Stimulated activated naive CD8-positive, alpha-beta T cell treated with anti-CD3 and anti-CD28 coated beads, Interleukin-15, Interleukin-2, amounts not matched to agents 100 U/mL and 50 U/mL, for 24 hours (primary cell): Measurements from ENCODE around the gene RIC8A.
A peak's percentile ranks its signal among the peaks of the same experiment; 100 is the strongest.

Experiments used
- ATAC-seq: fragments of 150-1000 bp; cut with Tn5 transposase; one replicate; pipeline ENCODE4 v1.10.0; 2021
- DNase-seq: peaks from one replicate; pipeline ENCODE4 v3.0.0; 2021

The RIC8A gene

DNA sequence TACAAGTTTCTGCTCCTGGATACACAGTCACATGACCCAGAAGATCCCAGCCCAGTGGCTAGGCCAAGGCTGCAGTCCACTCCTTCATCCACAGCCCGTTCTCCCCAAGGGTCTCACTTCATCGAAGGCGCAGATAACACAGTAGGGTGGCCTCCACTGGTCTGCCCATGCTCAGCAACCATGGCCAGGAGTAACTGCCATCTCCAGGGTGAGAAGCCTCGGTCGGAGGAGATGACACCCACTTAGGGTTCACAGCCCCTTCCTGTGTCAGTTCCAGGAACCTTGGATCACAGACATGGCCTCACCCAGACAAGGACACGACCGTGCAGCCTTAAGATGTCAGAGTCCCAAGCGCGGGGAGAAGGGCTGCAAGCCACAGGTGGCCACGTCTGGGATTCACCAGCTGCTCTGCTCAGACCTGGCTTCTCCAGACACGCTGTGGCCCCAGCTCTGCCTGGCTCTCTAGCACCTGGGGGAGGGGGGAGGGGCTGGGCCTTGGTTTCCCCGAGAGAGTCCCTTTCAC is 2.9 kb upstream of the RIC8A start:
- no peak for ATAC-seq
- no peak for DNase-seq

DNA sequence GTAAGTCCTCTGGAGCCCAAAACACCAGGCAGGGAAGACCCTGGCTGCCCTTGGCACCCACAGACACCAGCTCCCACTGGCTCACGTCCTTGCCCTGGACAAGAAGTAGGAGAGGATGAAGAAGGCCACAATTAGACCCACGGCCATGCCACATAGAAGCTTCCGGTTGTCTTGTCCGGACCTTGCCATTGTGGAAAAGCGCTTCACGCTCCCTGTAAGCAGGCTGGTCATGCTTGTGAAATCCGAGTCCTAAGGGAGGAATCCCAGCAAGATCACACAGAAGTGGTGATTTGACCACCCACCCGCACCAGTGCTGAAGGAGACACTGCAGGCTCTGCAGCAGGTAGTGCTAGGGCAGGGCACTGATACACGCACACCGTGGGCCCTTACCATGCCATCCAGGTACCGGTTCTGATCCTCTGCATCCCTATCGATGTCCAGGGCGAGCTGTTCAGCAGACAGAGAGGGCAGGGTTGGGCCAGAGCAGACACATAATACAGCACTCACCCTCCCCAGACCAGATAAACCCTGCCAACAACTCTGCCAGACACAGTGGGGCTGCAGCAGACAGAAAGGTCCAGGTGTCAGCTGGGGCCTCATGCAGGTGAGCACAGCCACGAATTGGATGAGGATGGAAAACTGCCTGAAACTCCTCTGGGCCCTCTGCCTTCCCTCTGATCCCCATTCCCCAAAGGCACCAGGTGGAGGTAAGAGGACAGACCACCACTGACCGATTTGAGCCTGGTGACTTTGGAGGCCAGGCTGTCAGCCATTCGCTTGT is 2.1 kb upstream of the RIC8A start:
- DNase-seq, result no peak
- ATAC-seq, result no peak

DNA sequence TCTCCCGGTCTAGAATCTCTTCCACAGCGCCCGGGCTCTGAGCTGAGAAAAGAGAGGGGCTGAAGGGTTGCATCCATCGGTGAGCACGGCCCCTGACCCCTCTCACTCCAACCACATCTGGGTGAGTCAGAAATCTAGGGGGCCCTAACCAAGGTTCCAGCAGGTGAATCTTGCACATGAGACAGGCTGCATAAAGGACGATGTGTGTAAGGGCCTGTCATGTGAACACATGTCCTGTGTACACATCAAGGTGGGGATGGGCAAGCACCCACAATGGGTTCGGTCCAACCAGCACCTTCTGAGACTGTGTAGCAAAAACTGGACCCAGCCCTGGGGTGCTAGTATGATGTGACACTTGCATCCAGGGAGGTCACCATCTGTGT is 1.5 kb upstream of the RIC8A start:
- ATAC-seq (no peak), DNase-seq (no peak)

DNA sequence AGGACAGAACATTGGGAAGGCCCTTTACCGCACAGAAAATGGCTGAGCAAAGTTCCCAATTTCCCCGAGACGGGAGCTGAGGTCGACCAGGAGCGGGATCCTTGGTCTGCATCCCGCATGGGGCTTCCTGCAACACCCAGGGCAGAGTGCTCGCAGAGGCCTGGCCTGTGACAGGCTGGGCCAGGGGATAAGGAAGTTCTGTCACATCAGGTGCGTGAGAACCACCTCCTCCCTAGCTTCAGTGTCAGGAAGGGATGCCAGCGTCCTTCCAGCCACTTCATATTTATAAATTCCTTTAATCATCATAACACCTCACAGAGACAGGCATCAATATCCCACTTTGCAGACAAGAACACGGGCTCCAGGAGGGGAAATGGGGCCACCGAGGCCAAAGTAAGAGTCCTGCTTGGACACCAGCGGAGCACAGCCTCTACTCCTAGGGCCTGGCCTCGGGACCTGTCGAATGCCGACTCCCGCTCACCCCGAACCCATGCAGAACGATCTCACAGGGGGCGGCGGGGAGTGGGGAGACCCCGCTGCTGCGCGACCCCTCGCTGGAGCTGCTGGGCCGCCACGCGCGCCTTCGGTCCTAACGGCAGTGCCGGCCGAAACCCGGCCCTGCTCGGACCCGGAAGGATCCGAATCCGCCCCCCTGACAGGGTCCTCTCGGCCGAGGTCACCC is 841 bp upstream of the RIC8A start:
- no peak for ATAC-seq
- no peak for DNase-seq

DNA sequence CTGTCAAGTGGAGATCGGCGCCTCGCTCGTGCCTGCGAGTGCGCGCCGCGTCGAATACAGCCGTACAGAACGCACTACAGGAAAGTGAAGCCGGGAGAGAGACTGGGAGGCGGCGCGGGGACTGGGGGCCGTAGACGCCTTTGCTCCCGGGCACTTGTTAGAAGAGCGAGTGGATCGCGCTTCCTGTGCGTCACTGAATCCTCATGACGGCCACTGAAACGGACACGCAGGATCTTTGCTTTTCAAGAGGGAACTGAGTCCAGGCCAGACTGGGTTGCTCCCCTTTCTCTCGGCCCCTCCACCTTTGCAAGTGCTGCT is 314 bp downstream of the RIC8A start:
- DNase-seq (no peak), ATAC-seq (peak; percentile 1)

DNA sequence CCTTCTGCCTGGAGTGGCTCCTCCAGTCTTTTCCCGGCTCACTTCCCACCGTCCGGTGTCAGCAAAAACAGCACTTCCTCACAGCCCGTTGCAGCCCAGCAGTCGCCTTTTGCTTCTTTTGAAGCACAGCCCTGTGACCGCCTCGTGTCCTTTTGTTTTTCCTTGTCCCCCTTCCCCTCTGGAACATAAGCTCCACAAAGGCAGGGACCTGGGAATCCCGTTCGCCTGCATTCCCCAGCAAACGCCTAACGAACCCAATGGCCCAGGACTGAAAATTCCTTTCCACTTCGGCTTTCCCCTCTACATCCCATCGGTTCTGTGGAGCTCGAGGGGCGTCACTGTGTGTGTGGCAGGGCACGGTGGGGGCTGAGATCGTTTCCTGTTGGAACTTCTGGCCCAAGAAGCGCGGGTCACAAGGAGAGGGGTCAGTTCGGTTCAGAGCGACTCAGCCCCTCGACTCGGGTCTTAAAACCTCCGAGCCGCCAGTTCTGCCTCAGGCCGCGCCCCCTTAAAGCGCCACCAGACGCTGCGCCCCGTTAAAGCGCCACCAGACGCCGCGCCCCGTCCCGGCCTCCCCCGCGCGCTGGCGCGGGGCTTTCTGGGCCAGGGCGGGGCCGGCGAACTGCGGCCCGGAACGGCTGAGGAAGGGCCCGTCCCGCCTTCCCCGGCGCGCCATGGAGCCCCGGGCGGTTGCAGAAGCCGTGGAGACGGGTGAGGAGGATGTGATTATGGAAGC is 841 bp downstream of the RIC8A start:
- DNase-seq (peak; percentile 87), ATAC-seq (peak; percentile 75)

DNA sequence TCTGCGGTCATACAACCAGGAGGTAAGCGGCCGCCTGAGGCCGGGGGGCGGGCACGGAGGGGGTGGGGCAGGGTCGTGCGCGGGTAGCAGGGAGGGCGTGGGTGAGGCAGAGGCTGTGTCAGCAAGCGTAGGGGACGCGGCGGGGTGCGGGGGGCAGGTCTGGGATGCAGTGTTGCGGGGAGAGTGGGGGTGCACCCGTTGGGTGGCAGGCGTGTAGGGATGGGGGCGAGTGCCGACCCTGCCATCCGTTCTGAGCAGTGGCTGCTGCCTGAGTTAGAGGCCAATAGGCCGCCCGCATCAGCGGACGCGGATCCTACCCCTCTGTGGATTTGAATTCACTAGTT is 1.4 kb downstream of the RIC8A start:
- no peak for ATAC-seq
- DNase-seq, result no peak

DNA sequence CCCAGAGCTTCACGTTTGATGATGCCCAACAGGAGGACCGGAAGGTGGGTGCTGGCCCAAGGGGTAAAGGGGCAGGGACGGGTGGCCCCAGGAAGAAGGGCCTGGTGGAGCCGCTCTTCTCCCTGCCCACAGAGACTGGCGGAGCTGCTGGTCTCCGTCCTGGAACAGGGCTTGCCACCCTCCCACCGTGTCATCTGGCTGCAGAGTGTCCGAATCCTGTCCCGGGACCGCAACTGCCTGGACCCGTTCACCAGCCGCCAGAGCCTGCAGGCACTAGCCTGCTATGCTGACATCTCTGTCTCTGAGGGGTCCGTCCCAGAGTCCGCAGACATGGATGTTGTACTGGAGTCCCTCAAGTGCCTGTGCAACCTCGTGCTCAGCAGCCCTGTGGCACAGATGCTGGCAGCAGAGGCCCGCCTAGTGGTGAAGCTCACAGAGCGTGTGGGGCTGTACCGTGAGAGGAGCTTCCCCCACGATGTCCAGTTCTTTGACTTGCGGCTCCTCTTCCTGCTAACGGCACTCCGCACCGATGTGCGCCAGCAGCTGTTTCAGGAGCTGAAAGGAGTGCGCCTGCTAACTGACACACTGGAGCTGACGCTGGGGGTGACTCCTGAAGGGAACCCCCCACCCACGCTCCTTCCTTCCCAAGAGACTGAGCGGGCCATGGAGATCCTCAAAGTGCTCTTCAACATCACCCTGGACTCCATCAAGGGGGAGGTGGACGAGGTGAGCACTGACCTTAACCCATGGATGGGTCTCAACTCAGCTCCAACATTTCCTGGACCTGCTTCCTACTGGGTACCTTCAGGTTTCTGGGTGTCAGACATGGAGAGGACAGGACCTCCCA is 2.0 kb downstream of the RIC8A start:
- ATAC-seq (no peak), DNase-seq (no peak)

DNA sequence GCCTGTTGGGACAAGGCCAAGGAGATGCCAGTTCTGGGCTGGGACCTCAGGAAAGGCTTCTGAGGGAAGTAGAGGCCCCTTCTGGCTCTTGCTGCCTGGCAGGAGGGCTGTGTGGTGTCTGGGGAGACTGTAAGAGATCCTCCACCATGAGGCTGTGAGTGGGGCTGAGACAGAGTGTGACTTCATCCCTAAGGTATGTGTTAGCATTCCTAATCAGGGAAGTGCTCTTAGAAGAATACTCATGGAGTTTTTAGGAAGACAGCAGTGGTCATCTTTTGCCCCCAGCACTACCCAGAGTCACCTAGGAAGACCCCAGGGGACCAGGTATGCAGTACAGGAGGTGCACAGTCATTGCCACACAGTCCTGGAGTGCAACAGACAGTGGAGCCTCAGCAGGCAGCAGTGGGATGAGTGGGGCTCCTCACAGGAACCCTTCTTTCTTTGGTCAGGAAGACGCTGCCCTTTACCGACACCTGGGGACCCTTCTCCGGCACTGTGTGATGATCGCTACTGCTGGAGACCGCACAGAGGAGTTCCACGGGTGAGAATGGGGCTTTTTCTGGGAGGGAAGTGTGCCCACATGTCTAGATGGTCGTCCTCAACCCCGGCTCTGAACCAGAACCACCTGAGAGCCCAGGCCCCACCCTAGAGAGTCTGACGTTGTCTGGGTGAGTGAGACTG is 2.8 kb downstream of the RIC8A start:
- no peak for DNase-seq
- no peak for ATAC-seq

DNA sequence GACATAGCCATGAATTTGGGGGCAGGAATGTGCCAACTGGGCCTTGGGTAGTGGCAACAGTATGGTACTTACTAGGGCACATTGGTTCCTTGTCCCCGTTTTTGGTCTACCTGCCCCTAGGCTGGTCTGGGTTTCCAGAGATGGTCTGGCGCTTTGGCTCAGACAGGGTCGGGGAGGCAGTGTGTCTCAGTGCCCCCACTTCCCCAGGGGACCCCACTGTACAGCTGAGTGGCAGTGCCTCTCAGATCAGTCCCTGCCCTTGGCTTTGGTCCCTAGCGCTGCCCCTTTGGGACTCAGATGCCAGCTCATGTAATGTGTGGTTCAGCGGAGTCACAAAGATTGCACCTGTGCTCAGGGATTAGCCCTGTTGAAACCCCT is 3.3 kb downstream of the RIC8A start:
- no peak for DNase-seq
- ATAC-seq, result no peak

DNA sequence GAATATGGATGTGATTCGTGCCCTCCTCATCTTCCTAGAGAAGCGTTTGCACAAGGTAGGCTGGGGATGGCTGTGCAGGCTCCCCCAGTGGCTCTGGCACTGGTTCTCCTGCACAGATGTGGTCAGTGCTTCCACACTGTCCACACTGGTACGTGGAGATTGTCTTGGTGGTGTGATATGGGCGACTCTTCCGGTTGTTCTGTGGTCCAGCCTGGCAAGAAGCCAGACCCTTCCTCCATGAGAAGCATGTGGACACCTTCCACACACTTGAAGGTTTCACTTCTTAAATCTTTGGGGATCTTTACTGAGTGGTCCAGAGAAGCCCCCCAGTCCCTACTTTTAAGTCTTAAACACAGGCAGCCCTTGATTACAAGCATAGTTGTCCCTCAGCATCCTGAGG is 3.8 kb downstream of the RIC8A start:
- ATAC-seq, result no peak
- DNase-seq, result no peak

DNA sequence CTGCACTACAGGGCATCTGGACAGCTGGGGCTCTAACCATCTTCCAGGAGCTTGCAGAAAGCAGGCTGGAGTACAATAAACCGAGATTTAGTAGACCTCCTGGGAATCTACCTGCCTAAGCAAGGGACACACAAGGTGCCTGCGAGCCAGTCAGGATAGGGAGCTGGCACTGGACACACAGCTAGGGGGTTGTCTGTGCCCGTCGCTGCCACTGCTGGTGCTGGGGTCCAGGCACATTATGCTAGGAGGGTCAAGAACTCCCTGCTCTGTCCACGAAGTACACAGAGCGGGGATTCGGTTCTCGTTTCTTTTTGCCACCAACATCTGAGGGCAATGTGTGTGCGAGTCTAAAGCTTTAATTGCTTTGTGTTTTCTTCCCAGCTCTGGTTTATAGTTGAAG is 4.2 kb downstream of the RIC8A start:
- no peak for ATAC-seq
- no peak for DNase-seq

DNA sequence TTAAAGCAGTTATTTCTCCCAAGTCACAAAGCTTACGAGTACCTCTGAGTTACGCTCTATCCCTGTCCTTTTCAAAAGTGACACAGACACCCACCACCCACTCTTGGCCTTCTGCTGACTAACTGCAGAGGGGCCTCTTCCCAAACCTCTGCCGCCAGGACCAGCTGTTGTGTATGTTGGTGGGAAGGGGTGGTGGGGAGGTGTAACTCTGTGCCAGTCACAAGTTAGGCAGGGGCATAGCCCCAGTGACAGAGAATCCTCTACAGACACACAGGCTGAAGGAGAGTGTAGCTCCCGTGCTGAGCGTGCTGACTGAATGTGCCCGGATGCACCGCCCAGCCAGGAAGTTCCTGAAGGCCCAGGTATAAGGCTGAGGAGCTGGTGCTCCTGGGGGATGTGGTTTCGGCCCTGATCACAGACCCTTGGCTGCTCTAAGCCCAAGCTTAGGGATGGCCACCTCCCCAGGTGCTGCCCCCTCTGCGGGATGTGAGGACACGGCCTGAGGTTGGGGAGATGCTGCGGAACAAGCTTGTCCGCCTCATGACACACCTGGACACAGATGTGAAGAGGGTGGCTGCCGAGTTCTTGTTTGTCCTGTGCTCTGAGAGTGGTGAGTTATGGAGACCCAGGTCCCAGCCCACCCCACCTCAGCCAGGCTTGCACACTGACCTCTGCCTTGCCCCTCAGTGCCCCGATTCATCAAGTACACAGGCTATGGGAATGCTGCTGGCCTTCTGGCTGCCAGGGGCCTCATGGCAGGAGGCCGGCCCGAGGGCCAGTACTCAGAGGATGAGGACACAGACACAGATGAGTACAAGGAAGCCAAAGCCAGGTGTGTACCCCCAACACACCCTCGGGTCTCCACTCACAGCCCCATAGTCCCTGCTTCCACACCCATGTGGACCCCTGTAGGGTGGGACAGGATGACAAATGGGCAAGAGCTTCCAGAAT is 4.9 kb downstream of the RIC8A start:
- DNase-seq (no peak), ATAC-seq (no peak)

DNA sequence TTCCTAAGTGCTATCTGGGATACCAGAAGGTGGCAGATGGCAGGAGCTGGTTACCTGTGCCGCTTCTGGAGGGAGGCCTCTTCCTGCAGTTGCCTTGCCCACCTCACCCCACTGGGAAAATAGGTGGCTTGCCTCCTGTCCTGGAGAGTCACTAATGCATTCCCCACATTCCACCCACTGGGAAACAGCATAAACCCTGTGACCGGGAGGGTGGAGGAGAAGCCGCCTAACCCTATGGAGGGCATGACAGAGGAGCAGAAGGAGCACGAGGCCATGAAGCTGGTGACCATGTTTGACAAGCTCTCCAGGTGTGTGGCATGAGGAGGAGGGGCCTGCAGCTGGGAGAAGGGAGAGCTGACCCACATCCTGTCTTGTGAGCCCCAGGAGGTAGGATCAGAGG is 5.6 kb downstream of the RIC8A start:
- DNase-seq (no peak), ATAC-seq (no peak)

DNA sequence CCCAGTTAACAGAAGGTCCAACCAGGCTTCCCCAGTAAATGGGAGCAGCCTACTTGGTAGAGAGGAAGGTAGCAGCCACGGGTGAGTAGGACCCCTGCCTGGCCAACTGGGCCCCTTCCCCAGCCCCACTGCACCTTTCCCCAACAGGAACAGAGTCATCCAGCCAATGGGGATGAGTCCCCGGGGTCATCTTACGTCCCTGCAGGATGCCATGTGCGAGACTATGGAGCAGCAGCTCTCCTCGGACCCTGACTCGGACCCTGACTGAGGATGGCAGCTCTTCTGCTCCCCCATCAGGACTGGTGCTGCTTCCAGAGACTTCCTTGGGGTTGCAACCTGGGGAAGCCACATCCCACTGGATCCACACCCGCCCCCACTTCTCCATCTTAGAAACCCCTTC is 6.6 kb downstream of the RIC8A start:
- ATAC-seq, result no peak
- DNase-seq, result no peak

DNA sequence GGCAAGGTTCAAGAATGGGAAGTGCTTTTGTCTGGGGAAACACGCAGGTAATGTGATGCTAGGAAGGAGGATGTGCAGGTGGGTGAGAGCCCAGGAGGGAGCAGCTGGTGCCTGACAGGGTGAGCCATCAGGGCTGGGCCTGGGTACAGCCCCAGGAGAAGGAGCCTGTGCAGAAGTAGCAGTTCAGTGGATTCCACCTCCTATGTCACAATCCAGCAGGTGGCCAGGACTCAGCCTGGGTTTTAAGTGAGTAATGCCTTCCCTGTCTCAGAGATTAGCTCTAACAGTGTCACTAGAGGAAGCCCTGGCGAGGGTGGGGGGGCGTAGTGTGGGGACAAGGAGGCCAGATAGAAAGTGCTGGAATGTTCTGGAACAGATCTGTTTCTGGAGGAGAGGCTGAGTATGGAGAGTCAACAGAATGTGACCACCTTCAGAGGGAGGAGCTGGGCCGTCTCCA is 8.1 kb downstream of the RIC8A start:
- DNase-seq (no peak), ATAC-seq (no peak)

DNA sequence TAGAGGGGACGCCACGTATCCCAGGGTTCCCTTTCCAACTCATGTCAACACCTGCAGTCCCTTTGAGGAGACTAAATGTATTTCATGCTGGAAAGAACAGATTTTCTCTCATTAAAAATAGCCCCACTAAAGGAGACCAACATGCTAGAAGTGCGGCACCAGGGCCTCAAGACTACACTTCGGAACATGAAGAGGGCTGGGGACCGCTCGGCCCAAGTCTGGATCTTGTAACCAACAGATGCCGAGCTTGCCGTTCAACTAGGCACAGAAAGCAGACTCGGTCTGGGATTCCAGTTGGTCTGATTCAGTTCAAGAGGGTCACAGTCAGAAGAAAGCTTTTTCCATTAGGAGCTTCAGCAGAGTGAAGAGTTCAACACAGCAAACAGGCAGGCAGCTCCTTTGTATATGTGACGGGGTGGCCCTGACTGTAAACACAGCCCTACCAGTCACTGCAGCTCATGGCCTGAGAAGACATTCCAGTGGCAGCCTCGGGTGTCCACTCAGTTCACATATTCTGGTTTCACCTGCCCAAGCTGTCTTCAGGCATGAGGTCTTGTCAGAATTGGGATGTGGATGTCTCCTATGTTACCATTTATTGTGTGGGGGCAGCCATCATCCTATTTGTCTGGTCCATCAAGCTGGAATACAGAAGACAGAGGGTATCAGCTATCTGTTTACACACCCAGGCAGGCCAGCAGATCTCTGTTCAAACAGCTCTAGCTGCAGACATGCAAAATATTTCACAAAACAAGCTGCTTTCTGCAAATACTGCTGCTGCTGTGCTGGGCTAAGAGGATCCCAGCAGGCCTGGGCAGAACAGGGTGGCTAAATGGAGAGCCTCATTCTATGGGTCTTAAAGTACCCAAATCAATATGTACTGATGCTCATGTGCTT is 8.8 kb downstream of the RIC8A start:
- no peak for ATAC-seq
- no peak for DNase-seq

DNA sequence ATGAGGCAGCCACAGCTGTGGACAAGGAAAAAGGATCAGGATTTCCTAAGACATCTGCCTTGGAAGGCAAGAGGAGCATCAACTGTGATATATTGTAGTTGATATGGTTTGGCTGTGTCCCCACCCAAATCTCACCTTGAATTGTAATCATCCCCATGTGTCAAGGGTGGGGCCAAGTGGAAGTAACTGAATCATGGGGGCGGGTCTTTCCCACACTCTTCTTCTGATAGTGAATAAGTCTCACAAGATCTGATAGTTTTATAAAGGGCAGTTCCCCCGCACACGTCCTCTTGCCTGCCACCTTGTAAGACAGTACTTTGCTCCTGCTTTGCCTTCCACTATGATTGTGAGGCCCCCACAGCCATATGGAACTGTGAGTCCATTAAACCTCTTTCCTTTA is 10.2 kb downstream of the RIC8A start:
- ATAC-seq (no peak), DNase-seq (no peak)

DNA sequence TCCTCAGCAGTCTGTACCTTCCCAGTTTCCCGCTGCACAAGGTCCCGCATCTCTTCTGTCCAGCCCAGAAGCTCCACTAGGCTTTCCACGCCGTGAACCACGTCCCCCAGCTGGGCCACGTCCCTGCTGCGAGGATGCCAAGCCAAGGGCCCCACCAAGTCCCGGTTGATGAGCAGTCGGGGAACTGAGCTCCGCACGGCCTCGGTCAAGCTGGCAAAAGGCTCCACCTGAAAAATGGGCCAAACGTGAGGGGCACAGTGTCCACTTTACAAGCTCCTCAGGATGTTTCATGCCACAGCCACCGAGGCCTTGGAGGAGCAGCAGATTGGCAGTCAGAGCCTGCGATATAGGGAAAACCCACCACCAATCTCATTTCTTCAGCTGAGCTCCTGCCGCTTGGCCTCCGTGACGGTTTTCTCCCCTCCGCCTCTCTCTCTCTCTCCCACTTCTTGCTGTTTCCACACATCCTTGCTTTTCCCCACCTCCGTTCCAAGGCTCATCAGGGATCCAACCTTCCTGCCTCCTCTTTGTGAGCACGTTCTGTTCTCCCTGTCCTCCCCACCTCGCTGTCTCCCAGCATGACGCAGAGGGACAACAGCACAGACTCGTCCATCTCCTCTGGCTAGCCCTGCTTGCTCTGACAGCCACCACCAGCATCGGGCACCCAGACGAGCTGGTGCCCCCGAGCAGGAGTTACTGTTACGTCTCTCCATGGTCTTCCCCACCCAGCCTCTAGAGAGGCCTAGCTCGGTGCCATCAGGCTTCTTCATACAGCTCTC is 11.5 kb downstream of the RIC8A start:
- ATAC-seq (no peak), DNase-seq (no peak)
